Fibroblast of mammary gland (primary cell): ENCODE measurements around the gene TMIGD1.

Experiments used
- DNase-seq: peaks from one replicate; pipeline ENCODE4 v3.0.0-alpha.2; 2010; ENCODE audit warnings: low read depth
- H3K4me3 ChIP-seq: 2 replicates; pipeline ENCODE4 v1.5.1; 2011; ENCODE audit warnings: low read depth, mild to moderate bottlenecking, low read length, moderate library complexity; ENCODE audit not compliant: control insufficient read depth
- TF ChIP-seq, protein P1 (sequence below): conservative IDR thresholded peaks from 2 replicates; pipeline ENCODE4 v1.5.1; 2011; ENCODE audit warnings: low read depth, low read length, inconsistent platforms; ENCODE audit not compliant: control insufficient read depth, insufficient read depth

The TMIGD1 gene

DNA sequence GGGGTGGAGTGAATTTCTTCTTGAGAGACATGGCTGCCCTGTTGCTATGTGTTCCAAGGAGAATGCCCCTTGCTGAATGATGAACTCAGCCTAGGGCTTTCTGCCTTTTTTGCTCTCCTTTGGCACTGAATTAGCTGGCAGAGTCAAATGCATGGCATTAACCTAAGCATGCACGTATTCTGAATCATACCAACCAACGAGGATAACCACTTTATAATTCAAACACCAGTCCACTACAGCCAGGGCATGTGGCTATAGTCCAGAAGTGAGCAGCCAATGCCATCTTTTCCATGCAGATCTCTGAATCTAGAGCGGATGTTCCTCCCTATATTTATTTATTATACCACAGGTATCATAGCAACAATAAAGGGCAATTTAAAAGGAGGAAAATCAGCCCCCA is 15.7 kb downstream of the TMIGD1 start:
- TF ChIP-seq, protein P1, sequence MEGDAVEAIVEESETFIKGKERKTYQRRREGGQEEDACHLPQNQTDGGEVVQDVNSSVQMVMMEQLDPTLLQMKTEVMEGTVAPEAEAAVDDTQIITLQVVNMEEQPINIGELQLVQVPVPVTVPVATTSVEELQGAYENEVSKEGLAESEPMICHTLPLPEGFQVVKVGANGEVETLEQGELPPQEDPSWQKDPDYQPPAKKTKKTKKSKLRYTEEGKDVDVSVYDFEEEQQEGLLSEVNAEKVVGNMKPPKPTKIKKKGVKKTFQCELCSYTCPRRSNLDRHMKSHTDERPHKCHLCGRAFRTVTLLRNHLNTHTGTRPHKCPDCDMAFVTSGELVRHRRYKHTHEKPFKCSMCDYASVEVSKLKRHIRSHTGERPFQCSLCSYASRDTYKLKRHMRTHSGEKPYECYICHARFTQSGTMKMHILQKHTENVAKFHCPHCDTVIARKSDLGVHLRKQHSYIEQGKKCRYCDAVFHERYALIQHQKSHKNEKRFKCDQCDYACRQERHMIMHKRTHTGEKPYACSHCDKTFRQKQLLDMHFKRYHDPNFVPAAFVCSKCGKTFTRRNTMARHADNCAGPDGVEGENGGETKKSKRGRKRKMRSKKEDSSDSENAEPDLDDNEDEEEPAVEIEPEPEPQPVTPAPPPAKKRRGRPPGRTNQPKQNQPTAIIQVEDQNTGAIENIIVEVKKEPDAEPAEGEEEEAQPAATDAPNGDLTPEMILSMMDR: no peak
- DNase-seq: no peak
- H3K4me3 ChIP-seq: no peak overlapping the region

DNA sequence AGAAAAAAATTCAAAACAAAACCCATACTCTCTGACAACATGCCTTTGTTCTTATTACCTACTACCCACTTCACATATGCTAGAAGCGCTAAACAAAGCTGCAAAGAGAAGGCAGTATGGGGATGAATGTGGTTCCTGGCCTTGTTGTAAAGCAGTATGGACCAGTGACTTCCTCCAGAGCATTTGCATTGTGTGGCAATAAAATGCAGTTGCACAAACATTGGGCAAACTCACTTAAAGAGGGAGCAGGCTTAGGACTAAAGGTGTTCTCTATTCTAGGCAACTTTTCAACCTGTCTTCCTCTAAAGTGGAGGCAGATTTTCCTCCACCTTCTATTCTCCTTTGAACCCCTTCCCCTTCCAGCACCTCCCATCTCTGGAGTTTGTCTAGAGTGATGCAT is 17.1 kb downstream of the TMIGD1 start:
- no peak overlapping the region for H3K4me3 ChIP-seq
- DNase-seq: no peak
- TF ChIP-seq, protein P1: no peak

DNA sequence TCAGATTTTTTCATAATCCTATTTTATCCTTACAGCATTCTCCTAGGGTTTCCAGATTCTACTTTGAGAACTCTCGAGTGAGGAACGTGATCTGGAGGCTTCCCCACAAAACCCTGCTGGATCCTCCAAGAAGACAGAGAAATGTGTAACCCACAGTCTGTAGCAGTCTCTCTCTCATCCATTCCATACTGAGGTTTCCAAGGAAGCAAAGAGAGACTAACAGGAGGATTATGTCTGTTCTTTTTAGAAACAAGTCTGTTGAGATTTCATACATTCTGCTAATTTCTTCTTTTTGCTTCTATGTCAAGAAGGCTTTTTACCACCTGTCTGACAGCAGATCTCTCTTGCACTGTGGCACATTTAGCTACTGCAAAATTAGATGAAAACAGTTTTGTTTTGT is 18.8 kb downstream of the TMIGD1 start:
- DNase-seq: no peak
- TF ChIP-seq, protein P1: no peak

DNA sequence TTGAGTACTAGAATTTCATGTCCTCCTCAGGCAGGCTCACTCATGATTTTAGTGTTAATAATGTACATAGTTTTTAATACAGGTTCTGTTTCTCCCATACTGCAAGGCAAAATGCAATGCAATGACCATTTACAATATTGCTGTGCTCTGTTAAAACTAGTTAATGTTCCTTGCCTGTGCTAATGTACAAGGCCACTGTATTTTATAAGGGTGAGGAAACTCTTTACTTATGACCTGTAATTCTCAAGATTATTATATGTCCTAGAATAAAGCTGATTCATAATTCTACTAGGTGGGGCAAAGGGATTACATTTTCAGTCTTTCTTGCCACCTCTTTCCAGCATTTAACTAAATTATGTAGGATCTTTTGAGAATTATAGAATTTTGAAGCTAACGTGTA is 19.4 kb downstream of the TMIGD1 start:
- TF ChIP-seq, protein P1: no peak
- no peak overlapping the region for H3K4me3 ChIP-seq
- DNase-seq: no peak

More for the DNA sequence above, 18.8 kb downstream of the TMIGD1 start:
- no peak overlapping the region for H3K4me3 ChIP-seq

DNA sequence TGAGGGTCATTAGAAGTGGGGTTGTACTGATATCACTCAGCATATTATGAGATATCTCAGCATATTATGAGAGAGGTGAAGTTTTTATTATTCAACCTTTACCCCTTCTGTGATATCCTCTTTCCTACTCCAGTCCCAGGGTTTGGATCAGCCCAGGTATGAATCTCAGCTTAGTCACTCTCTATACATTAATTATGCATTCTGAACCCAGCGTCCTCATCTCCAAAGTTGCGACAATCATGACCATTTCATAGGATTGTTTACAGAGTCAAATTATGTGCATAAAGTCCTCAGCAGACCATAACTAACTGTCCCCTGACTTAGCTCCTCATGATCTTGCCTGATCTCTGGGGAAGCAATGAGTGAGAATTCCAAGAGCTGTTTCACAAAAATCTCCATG is 21.6 kb downstream of the TMIGD1 start:
- TF ChIP-seq, protein P1: no peak
- DNase-seq: no peak
- no peak overlapping the region for H3K4me3 ChIP-seq

DNA sequence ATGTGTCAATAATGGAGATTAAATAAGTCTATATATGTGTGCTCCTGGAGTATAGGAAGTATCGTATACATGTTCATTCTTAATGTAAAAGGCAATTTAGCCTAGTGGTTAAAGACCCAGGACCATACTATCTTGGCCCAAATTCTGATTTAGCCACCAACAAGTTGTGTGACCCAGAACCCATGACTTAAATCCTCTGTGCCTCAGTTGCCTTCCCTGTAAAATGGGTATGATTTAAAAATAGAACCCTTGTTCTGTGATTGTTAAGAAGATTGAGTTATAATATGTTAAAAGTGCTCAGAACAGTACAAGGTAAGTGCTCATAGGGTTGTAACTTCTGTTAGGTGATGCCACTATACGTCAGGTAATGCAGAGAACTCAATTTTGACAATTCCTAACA is 23.3 kb downstream of the TMIGD1 start:
- TF ChIP-seq, protein P1: no peak
- no peak overlapping the region for H3K4me3 ChIP-seq
- DNase-seq: no peak

DNA sequence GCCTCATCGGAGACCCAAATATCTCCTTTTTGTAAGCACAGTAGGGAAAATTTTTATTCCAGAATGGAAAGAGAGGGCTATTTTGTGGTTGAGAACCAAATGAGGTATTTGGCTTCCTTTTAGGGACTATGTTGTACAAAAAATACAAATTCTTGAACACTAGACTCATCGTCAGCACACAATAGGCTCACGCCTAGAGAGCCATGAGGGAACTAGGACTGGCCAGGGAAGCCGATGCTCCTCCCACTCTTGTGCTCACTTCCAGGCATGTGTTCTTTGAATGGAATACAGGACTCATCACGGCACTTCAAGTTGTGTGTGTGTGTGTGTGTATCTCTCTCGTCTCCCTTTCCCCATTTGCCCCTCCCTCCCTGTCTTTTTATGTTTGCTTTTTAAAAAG is 24.3 kb downstream of the TMIGD1 start:
- TF ChIP-seq, protein P1: no peak
- peak; percentile 36 for DNase-seq
- no peak overlapping the region for H3K4me3 ChIP-seq
